ENCODE measurements around the gene JARID2. TPM values are rescaled to one million over a fixed set of nuclear protein-coding genes. Genes with fewer than 3 reads are reported as not detected.

The JARID2 gene
- total and polyA plus RNA-seq, 8 donors: 2.4 to 42.6 (median 11.5) TPM

DNA sequence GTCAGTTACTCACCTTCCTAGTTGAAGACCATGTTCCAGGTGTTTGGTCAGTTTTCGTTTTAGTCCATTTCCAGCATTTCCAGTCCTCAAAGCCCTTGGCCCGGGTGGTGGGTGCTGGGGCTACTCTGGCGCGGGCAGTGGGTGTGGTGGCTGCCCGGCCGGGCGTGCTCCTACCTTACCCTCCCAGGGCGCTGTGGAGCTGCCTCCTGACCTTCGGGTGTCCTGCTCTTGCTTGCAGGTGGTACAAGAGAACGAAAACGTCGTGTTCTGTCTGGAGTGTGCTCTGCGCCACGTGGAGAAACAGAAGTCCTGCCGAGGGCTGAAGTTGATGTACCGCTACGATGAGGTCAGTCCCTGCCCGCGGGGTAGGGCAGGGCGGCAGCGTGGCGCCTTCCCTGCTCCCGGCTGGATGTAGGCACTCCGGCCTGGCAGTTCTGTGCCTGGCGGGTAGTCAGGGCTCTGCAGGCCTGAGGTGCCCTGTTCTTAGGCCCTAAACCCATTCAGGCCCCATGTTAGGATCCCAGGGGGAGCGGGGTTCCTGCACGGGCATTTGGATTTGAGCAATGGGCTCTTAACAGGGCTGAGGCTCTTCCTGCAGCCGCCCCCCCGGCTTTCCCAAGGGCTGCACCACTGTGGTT is 271.2 kb downstream of the JARID2 start:
- 94 to 98% (median 97%) methylated on average over 28 to 29 of the region's 29 CpGs for WGBS, 5 donors
- H3K27me3 ChIP-seq: no peaks in the 10 kb centered on the region
- H3K4me1 ChIP-seq: peaks cover 0 to 10% (median 2%) of the 10 kb centered on the region in 4 donors
- no peaks in the 10 kb centered on the region for H3K9me3 ChIP-seq
- H3K27ac ChIP-seq: no peak overlapping the region
- no peak for DNase-seq
- intact Hi-C loops (cut with DNase I; ENCODE audit: low total_unique reads): no loop called here
- TF ChIP-seq EP300 (IDR thresholded peaks at IDR 0.05): no peak
- TF ChIP-seq, protein P1, sequence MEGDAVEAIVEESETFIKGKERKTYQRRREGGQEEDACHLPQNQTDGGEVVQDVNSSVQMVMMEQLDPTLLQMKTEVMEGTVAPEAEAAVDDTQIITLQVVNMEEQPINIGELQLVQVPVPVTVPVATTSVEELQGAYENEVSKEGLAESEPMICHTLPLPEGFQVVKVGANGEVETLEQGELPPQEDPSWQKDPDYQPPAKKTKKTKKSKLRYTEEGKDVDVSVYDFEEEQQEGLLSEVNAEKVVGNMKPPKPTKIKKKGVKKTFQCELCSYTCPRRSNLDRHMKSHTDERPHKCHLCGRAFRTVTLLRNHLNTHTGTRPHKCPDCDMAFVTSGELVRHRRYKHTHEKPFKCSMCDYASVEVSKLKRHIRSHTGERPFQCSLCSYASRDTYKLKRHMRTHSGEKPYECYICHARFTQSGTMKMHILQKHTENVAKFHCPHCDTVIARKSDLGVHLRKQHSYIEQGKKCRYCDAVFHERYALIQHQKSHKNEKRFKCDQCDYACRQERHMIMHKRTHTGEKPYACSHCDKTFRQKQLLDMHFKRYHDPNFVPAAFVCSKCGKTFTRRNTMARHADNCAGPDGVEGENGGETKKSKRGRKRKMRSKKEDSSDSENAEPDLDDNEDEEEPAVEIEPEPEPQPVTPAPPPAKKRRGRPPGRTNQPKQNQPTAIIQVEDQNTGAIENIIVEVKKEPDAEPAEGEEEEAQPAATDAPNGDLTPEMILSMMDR (IDR thresholded peaks at IDR 0.05): no peak
- TF ChIP-seq POLR2AphosphoS5 (IDR thresholded peaks at IDR 0.05): no peak
- no peak for TF ChIP-seq POLR2A (IDR thresholded peaks at IDR 0.05)
- H3K4me3 ChIP-seq: no peak overlapping the region
- peaks cover 43 to 96% (median 94%) of the 10 kb centered on the region in 4 donors for H3K36me3 ChIP-seq

DNA sequence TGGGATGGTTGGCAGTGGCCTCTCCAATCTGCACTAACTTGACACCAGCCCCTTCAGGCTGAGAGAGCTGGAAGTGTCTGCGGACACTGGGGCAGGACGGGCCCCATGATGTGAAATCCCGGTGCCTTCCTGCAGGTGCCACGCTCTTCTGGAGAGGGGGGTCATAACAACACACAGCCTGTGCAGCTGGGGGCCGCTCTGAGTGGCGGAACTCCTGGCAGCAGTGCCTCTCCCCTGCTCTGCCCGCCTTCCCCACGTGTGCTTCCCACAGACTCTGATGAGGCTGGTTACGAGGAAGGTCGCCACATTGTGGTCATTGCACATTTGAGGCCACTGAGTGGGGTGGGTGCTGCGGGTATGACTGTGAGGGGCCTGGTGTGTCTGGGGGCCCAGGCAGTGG is 271.7 kb downstream of the JARID2 start:
- intact Hi-C loops (cut with DNase I; ENCODE audit: low total_unique reads): no loop called here
- Histone ChIP-seq H3K4me3 (no peak overlapping the region), H3K27ac (no peak overlapping the region), H3K9me3 (no peaks in the 10 kb centered on the region), H3K4me1 (peaks cover 0 to 16% (median 3%) of the 10 kb centered on the region in 4 donors), H3K27me3 (no peaks in the 10 kb centered on the region), H3K36me3 (peaks cover 49 to 96% (median 94%) of the 10 kb centered on the region in 4 donors)
- 91 to 95% (median 94%) methylated on average over 10 to 11 of the region's 11 CpGs for WGBS, 5 donors
- no peak for DNase-seq
- TF ChIP-seq POLR2AphosphoS5 (IDR thresholded peaks at IDR 0.05): no peak
- no peak for TF ChIP-seq EP300 (IDR thresholded peaks at IDR 0.05)
- TF ChIP-seq POLR2A (IDR thresholded peaks at IDR 0.05): no peak
- TF ChIP-seq, protein P1 (IDR thresholded peaks at IDR 0.05): no peak

DNA sequence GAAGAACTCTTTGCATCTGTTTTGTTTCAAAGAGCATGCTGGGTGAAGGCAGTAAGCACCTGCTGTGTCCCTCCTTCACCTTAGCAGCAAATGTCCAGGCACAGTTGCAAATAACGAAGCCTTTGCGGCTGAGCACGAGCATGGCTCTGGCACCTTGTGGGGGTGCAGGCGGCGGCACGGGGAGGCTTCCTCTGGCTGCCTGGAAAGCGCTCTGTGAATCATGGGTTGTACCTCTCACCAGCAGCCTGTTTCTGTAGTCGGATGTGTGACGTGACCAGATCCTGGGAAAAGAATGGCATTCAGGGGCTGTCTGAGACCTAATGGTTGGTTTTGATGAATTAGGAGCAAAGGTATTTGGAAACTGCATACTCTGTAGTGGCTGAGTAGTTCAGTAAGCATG is 272.2 kb downstream of the JARID2 start:
- Histone ChIP-seq H3K36me3 (peaks cover 51 to 96% (median 94%) of the 10 kb centered on the region in 4 donors), H3K27me3 (no peaks in the 10 kb centered on the region), H3K9me3 (no peaks in the 10 kb centered on the region), H3K27ac (no peak overlapping the region), H3K4me3 (no peak overlapping the region), H3K4me1 (peaks cover 0 to 17% (median 3%) of the 10 kb centered on the region in 4 donors)
- intact Hi-C loops (cut with DNase I; ENCODE audit: low total_unique reads): no loop called here
- TF ChIP-seq POLR2A (IDR thresholded peaks at IDR 0.05): no peak
- TF ChIP-seq, protein P1 (IDR thresholded peaks at IDR 0.05): no peak
- no peak for TF ChIP-seq POLR2AphosphoS5 (IDR thresholded peaks at IDR 0.05)
- TF ChIP-seq EP300 (IDR thresholded peaks at IDR 0.05): no peak
- DNase-seq: no peak
- WGBS, 5 donors: 89 to 99% (median 97%) methylated on average over 9 of the region's 9 CpGs

DNA sequence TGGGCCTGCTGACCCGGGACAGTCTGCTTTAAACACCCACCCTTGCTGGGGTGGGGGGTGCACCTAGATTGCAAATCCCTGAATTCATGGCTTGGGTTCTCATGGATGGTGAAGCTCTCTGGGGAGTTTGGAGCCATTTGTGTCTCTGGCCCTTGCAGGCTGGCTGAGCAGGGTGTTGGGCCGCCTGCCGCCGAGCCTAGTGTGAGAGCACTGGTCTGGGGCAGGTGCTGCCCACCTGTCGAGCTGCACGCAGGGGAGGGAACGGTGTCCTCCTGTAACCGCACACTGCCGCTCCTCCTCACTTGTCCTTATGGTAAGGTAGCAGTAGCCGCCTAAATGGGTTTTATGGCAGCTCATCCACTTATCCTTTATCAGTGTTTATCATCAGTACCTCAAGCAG is 273.0 kb downstream of the JARID2 start:
- peaks cover 44 to 96% (median 94%) of the 10 kb centered on the region in 4 donors for H3K36me3 ChIP-seq
- H3K27ac ChIP-seq: no peak overlapping the region
- DNase-seq: no peak
- WGBS, 5 donors: 96 to 98% (median 98%) methylated on average over 9 to 10 of the region's 10 CpGs
- no peak overlapping the region for H3K4me3 ChIP-seq
- peaks cover 0 to 17% (median 3%) of the 10 kb centered on the region in 4 donors for H3K4me1 ChIP-seq
- TF ChIP-seq, protein P1 (IDR thresholded peaks at IDR 0.05): no peak
- no peak for TF ChIP-seq EP300 (IDR thresholded peaks at IDR 0.05)
- no peak for TF ChIP-seq POLR2AphosphoS5 (IDR thresholded peaks at IDR 0.05)
- no peak for TF ChIP-seq POLR2A (IDR thresholded peaks at IDR 0.05)
- no peaks in the 10 kb centered on the region for H3K27me3 ChIP-seq
- intact Hi-C loops (cut with DNase I; ENCODE audit: low total_unique reads): no loop called here
- no peaks in the 10 kb centered on the region for H3K9me3 ChIP-seq
